Activated T-cell treated with anti-CD3 and anti-CD28 coated beads, Interleukin-2, amount 50 U/mL, for 72 hours (primary cell): ENCODE results near the gene CEP128. TPM values are rescaled to one million over a fixed set of nuclear protein-coding genes. Genes with fewer than 3 reads are reported as not detected.

Source experiments
- ATAC-seq, 2 donors: fragments of 150-1000 bp; cut with Tn5 transposase; replicated peaks in 1 of 2; 2 replicates each; pipeline ENCODE4 v1.10.0; 2021; ENCODE audit warnings: moderate library complexity in 2 of 2, mild to moderate bottlenecking in 1 of 2
- DNase-seq, 2 donors: peaks; one replicate each; pipeline ENCODE4 v3.0.0; 2021 to 2022; ENCODE audit warnings: mixed read lengths in 1 of 2
- H3K27ac Mint-ChIP-seq: one replicate; pipeline ENCODE4 v1.8.0; 2022; ENCODE audit warnings: mild to moderate bottlenecking, moderate library complexity, mixed read lengths
- H3K27me3 Mint-ChIP-seq: one replicate; pipeline ENCODE4 v1.8.0; 2022; ENCODE audit warnings: low read depth, mixed read lengths
- H3K36me3 Mint-ChIP-seq, 2 donors: one replicate each; pipeline ENCODE4 v1.8.0; 2022; ENCODE audit warnings: mixed read lengths in 2 of 2, mild to moderate bottlenecking in 1 of 2; ENCODE audit not compliant: insufficient read depth in 2 of 2
- H3K4me1 Mint-ChIP-seq: one replicate; pipeline ENCODE4 v1.8.0; 2022; ENCODE audit warnings: low read depth, mixed read lengths
- H3K4me3 Mint-ChIP-seq, 2 donors: one replicate each; pipeline ENCODE4 v1.8.0; 2022; ENCODE audit warnings: mild to moderate bottlenecking in 2 of 2, mixed read lengths in 2 of 2, moderate library complexity in 2 of 2
- H3K9me3 Mint-ChIP-seq, 2 donors: one replicate each; pipeline ENCODE4 v1.8.0; 2022; ENCODE audit warnings: mixed read lengths in 2 of 2
- total RNA-seq, 2 donors: library from RNA; stranded (reverse); gene quantifications; one replicate each; pipeline ENCODE4 v1.2.3, GENCODE V29; 2022

CEP128 gene
- total RNA-seq, 2 donors from 2014 or later: 14.2 to 16.9 TPM

- Mint-ChIP-seq H3K27ac (no peak overlapping the region), H3K4me1 (no peaks in the 10 kb centered on the region), H3K27me3 (no peaks in the 10 kb centered on the region), H3K4me3 (no peak overlapping the region), H3K36me3 (peaks cover 12 to 26% of the 10 kb centered on the region in 2 donors), H3K9me3 (peaks cover 8 to 11% of the 10 kb centered on the region in 2 donors)
- ATAC-seq: no peak
- DNase-seq: no peak
Measured at GRCh38 chr14:80518173-80518572, 423.4 kb downstream of the CEP128 start.

- Mint-ChIP-seq H3K4me1 (peaks cover 7% of the 10 kb centered on the region), H3K9me3 (peaks cover 3 to 4% of the 10 kb centered on the region in 2 donors), H3K27me3 (no peaks in the 10 kb centered on the region), H3K27ac (no peak overlapping the region), H3K36me3 (no peaks in the 10 kb centered on the region), H3K4me3 (no peak overlapping the region)
- DNase-seq (no peak), ATAC-seq (peak; percentile 73 to 86)
Measured at GRCh38 chr14:80507292-80507869, 434.2 kb downstream of the CEP128 start.

- Mint-ChIP-seq H3K9me3 (peaks cover 1 to 3% of the 10 kb centered on the region in 2 donors), H3K4me1 (peaks cover 7% of the 10 kb centered on the region), H3K27ac (no peak overlapping the region), H3K27me3 (no peaks in the 10 kb centered on the region), H3K4me3 (no peak overlapping the region), H3K36me3 (peaks cover 0 to 3% of the 10 kb centered on the region in 2 donors)
- ATAC-seq (no peak), DNase-seq (no peak)
Measured at GRCh38 chr14:80504781-80505180, 436.8 kb downstream of the CEP128 start.

GRCh38 chr14:80498533-80498932 lies 443.0 kb downstream of the CEP128 start:
- H3K4me1 Mint-ChIP-seq: no peaks in the 10 kb centered on the region
- H3K4me3 Mint-ChIP-seq: no peak overlapping the region
- H3K27ac Mint-ChIP-seq: no peak overlapping the region
- ATAC-seq: no peak
- no peaks in the 10 kb centered on the region for H3K27me3 Mint-ChIP-seq
- no peaks in the 10 kb centered on the region for H3K9me3 Mint-ChIP-seq
- peaks cover 0 to 3% of the 10 kb centered on the region in 2 donors for H3K36me3 Mint-ChIP-seq
- DNase-seq: no peak

- no peak for DNase-seq
- Mint-ChIP-seq H3K27ac (no peak overlapping the region), H3K4me3 (no peak overlapping the region), H3K27me3 (no peaks in the 10 kb centered on the region), H3K36me3 (no peaks in the 10 kb centered on the region), H3K4me1 (peaks cover 8% of the 10 kb centered on the region), H3K9me3 (no peaks in the 10 kb centered on the region)
- no peak for ATAC-seq
Measured at GRCh38 chr14:80496090-80496489, 445.4 kb downstream of the CEP128 start.

GRCh38 chr14:80494769-80495168 lies 446.8 kb downstream of the CEP128 start:
- no peaks in the 10 kb centered on the region for H3K27me3 Mint-ChIP-seq
- no peaks in the 10 kb centered on the region for H3K36me3 Mint-ChIP-seq
- H3K9me3 Mint-ChIP-seq: no peaks in the 10 kb centered on the region
- no peak overlapping the region for H3K27ac Mint-ChIP-seq
- DNase-seq (no peak), ATAC-seq (no peak)
- H3K4me1 Mint-ChIP-seq: peaks cover 9% of the 10 kb centered on the region
- H3K4me3 Mint-ChIP-seq: no peak overlapping the region

- ATAC-seq (no peak), DNase-seq (no peak)
- Mint-ChIP-seq H3K36me3 (no peaks in the 10 kb centered on the region), H3K9me3 (no peaks in the 10 kb centered on the region), H3K27me3 (no peaks in the 10 kb centered on the region), H3K4me3 (no peak overlapping the region), H3K4me1 (peaks cover 9% of the 10 kb centered on the region), H3K27ac (no peak overlapping the region)
Measured at GRCh38 chr14:80493620-80494019, 447.9 kb downstream of the CEP128 start.

- Mint-ChIP-seq H3K4me1 (peaks cover 9% of the 10 kb centered on the region), H3K4me3 (peak overlapping the region in 1 of 2 donors; percentile 27), H3K36me3 (no peaks in the 10 kb centered on the region), H3K27me3 (no peaks in the 10 kb centered on the region), H3K27ac (peak overlapping the region; percentile 91), H3K9me3 (peaks cover 4 to 6% of the 10 kb centered on the region in 2 donors)
- DNase-seq (no peak), ATAC-seq (no peak)
Measured at GRCh38 chr14:80491650-80492049, 449.9 kb downstream of the CEP128 start.

GRCh38 chr14:80491131-80491530 lies 450.4 kb downstream of the CEP128 start:
- Mint-ChIP-seq H3K4me1 (peaks cover 9% of the 10 kb centered on the region), H3K27me3 (no peaks in the 10 kb centered on the region), H3K27ac (peak overlapping the region; percentile 91), H3K36me3 (no peaks in the 10 kb centered on the region), H3K9me3 (peaks cover 4 to 6% of the 10 kb centered on the region in 2 donors), H3K4me3 (peak overlapping the region in 1 of 2 donors; percentile 27)
- peak in 1 of 2 donors; percentile 4 for DNase-seq
- ATAC-seq: peak; percentile 50 to 84

GRCh38 chr14:80489513-80489912 lies 452.0 kb downstream of the CEP128 start:
- Mint-ChIP-seq H3K4me3 (no peak overlapping the region), H3K27ac (no peak overlapping the region), H3K27me3 (no peaks in the 10 kb centered on the region), H3K4me1 (peaks cover 9% of the 10 kb centered on the region), H3K36me3 (no peaks in the 10 kb centered on the region), H3K9me3 (peaks cover 6% of the 10 kb centered on the region in 2 donors)
- DNase-seq: no peak
- no peak for ATAC-seq

GRCh38 chr14:80485764-80486163 lies 455.8 kb downstream of the CEP128 start:
- ATAC-seq (no peak), DNase-seq (no peak)
- Mint-ChIP-seq H3K36me3 (no peaks in the 10 kb centered on the region), H3K9me3 (peaks cover 6% of the 10 kb centered on the region in 2 donors), H3K4me1 (no peaks in the 10 kb centered on the region), H3K4me3 (no peak overlapping the region), H3K27ac (no peak overlapping the region), H3K27me3 (no peaks in the 10 kb centered on the region)

GRCh38 chr14:80483331-80483730 lies 458.2 kb downstream of the CEP128 start:
- Mint-ChIP-seq H3K27me3 (no peaks in the 10 kb centered on the region), H3K4me3 (no peak overlapping the region), H3K4me1 (no peaks in the 10 kb centered on the region), H3K9me3 (peaks cover 6% of the 10 kb centered on the region in 2 donors), H3K36me3 (no peaks in the 10 kb centered on the region), H3K27ac (no peak overlapping the region)
- ATAC-seq: no peak
- DNase-seq: no peak

- H3K4me1 Mint-ChIP-seq: no peaks in the 10 kb centered on the region
Measured at GRCh38 chr14:80477388-80478160, 464.0 kb downstream of the CEP128 start.

More at GRCh38 chr14:80477388-80478160, 464.0 kb downstream of the CEP128 start:
- H3K9me3 Mint-ChIP-seq: peaks cover 7 to 11% of the 10 kb centered on the region in 2 donors
- ATAC-seq (no peak), DNase-seq (no peak)
- H3K27me3 Mint-ChIP-seq: no peaks in the 10 kb centered on the region
- H3K4me3 Mint-ChIP-seq: no peak overlapping the region
- no peak overlapping the region for H3K27ac Mint-ChIP-seq
- peaks cover 1 to 6% of the 10 kb centered on the region in 2 donors for H3K36me3 Mint-ChIP-seq
